Measurements from ENCODE around the gene PRKCB.
"Not testable (repeated sequence)": the region's sequence is repeated elsewhere in the genome, so short reads cannot be mapped to it uniquely, and the experiment has no call there.

The PRKCB gene

DNA sequence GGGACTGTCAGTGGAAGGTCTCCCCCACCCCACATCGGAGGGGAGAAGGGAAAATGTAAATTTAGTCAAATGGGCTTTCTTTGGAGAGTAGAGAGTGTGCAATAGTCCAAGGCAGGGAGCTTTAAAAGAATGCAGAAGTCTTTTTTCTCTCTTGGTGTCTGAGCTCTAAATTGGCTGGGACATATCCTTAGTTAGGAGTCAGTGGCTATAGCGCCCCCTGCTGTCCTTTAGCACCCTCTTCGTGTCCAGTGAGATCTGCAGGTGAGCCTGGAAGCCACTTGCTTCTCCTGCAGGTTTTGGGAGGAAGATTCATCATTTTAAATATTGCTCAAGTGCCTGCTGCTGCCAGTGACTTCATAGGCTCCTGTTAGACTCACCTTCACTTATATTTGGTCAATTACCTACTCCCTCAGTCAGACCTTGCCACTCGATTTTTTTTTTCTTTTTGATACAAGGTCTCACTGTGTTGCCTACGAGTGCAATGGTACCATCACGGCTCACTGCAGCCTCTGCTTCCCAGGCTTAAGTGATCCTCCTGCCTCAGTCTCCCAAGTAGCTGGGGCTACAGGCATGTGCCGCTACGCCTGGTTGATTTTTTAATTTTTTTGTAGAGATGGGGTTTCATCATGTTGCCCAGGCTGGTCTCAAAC is 174.8 kb downstream of the PRKCB start:
- peak; percentile 27 to 47 for DNase-seq

DNA sequence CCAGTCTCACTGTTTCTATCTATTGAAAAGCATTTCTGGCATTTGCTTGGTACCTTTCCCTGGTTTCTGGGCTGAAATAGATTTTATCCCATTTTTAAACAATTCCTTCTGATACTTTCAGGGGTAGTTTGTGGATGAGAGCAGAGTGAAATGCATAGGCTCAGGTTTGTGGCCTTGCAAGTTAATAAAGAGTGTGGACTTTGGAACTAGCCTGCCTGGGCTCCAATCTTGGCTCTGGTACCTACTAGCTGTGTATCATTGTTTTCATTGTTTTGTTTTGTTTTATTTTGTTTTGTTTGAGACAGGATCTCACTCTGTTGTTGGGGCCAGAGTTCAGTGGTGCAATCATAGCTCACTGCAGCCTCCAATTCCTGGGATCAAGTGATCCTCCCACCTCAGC is 175.5 kb downstream of the PRKCB start:
- DNase-seq, result no peak

DNA sequence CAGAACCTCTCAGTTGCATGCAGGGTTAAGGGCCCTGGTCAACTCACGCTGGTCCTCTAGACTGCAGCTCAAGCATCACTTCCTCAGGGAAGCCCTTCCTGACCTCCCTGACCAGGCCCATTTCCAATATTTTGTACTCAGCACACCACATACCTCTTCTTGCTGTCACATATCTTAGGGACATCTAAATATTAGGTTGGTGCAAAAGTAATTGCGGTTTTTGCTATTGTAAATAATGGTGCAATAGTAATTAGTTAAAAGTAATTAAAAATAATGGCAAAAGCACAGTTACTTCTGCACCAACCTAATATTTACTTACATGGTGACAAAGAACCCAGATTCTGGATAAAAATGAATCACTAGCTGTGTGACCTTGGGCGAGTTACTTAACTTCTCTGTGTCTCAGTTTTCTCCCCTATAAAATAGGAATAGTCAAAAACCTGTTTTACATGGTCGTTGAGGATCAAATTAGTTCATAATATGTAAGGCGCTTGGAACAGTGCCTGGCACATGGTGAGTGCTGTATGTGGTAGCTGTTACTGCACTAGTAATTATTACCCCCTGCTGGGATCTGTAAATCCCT is 177.4 kb downstream of the PRKCB start:
- no peak for DNase-seq

DNA sequence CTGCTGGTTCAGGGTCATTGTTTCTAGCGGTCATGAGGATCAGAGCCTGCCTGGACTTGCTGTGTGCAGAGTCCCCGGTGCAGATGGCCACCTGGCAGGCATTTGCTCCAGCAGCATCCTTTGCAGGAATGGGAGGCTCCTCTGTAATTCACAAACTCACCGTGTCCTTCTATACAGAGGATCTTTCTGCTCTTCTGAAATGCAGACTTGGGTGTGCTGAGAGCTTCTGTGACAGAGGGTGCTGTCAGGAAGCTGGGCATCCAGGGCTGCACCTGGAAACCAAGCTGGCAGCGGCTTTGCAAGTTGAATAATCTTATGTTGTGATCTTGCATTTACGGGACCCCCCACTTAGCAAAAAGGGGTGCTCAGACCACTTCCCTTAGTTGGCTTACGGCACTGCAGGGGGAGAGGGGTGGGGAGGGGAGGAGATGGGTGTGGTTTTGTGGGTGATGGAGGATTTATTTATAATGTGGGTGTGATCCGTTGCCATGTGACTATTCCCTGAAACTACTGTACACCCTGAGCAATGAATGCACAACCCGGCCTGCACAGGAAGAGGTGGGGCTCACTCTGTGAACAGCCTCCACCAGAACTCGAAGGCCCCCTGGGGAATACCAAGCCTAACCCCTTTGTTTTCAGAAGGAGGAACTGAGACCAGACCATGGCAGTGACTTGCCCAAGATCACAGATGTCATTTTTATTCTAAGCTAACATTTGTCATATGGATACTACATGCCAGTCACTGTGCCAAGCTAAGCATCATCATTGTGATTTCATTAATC is 178.3 kb downstream of the PRKCB start:
- DNase-seq, result no peak

DNA sequence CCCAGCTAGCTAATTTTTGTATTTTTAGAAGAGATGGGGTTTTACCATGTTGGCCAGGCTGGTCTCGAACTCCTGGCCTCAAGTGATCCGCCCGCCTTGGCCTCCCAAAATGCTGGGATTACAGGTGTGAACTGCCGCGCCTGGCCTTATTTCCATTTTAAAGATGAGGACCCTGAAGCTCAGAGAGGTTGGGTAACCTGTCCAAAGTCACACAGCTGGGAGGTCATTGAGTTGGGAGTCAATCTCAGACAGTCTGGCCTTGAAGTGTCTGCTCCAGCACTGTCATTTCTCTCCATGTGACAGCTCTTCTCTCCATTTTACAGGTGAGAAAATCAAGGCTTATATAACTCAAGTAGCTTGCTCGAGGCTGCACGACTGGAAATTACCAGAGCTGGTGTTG is 179.2 kb downstream of the PRKCB start:
- not testable (repeated sequence) for DNase-seq

DNA sequence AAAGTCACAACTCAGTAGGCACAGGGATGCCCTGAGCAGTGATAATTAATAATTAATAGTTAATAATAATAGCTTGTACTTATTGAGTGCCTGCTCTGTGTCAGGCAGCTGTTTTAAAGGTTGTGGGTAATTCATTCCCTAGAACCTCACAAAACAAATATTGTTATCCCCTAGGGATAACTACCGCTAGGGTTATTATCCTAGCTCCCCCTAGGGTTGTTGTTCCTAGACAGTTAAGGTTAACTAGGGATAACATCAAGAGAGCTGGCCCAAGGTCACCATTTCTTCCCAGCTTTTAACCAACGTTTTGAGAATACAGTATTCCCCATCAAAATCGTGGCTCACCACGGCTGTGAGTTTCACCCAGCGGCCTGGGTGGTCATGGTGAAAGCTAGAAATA is 180.1 kb downstream of the PRKCB start:
- DNase-seq, result no peak

DNA sequence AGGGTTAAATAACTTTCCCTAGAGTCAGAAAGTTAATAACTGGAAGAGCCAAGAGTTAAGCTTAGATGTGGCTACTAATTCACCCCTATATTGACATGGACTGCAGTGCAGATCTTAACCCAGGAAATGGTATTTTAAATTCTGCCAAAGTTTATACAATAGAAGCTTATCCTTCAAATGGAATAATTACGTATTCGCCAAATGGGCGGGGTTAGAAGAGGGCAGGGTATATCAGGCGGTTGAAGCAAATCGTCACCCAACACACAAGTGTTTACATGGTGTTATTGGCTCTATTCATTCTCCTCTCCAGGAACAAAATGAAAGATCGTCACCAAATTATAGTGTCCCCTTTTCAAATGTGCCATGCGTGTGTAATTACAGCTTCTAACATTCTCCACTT is 182.7 kb downstream of the PRKCB start:
- DNase-seq, result no peak

DNA sequence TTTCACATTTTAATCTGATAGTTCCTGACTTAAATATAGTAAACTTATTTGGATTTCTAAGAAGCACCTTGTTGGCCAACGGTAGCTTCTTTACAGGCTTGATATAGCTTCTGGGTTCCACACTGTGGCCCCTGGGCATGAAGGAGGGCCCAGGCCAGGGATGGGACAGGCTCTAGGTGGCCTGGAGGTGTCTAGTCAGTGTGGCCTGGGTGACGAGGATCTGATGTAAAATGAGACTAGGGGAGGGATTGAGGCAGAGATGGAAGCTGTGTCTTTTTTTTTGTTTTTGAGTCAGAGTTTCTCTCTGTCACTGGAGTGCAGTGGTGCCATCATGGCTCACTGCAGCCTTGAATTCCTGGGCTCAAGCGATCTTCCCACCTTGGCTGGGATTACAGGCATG is 187.0 kb downstream of the PRKCB start:
- no peak for DNase-seq

DNA sequence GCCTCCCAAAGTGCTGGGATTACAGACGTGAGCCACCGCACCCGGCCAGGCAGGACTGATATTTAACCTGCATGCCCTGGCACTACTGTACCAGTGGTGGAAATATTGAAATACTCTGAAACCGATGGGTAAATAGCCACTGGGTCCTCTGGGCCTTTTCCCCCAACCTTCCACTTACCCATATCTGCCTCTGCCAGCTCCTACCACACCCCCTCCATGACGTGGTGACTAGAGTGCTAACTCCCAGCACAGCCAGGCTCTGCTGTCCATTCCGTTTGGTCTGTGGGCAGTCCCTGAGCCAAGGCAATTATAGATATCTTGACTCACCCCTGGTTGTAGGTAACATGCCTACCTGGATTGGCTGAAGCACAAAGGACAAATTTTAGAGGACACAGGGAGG is 187.8 kb downstream of the PRKCB start:
- DNase-seq, result no peak

DNA sequence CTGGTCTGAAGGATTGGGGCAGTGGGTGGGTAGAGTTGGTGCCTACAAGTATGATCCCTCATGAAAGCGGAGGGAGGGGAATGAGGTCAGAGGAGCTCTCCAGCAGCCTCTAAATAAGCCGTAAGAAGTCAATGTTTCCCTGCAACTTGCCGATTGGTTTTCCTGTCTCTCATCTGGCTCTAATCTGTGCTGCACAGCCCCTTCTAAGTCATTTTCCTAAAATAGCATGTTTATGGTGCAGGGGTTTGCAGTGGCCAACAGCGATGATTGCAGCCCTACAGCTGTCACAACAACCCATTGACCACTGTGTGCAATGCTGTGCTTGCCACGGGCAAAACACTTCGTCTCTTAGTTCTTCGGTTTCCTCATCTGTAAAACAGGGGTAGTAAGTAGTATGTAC is 189.2 kb downstream of the PRKCB start:
- DNase-seq, result no peak

DNA sequence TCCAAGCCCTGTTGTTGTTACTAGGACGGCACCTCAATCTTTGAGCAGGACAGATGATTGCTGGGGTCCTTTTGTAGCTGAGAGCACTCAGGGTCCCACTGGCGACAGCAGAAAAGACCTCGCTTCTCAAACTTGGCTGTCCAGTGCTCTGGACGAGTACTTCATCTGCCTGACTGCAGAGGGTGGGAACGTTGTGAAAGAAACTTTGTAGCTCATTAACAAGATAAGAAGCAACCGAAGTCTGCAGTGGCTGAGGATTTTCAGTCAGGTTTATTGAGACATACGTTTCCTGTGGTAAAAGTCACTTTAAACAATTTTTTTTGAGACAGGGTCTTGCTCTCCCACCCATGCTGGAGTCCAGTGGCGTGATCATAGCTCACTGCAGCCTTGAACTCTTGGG is 191.7 kb downstream of the PRKCB start:
- DNase-seq, result no peak

DNA sequence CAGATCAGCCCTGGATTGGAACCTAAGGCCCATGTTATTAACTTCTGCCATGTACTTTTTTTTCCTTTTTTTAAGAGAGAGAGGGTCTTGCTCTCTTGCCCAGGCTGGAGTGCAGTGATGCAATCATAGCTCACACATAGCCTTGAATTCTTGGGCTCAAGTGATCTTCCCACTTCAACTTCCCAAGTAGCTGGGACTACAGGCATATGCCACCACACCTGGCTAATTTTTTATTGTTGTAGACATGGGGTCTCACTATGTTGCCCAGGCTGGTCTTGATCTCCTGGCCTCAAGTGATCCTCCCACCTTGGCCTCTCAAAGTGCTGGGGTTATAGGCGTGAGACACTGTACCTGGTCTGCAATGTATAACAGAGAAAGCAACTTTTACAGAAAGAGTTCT is 194.1 kb downstream of the PRKCB start:
- DNase-seq, result not testable (repeated sequence)

DNA sequence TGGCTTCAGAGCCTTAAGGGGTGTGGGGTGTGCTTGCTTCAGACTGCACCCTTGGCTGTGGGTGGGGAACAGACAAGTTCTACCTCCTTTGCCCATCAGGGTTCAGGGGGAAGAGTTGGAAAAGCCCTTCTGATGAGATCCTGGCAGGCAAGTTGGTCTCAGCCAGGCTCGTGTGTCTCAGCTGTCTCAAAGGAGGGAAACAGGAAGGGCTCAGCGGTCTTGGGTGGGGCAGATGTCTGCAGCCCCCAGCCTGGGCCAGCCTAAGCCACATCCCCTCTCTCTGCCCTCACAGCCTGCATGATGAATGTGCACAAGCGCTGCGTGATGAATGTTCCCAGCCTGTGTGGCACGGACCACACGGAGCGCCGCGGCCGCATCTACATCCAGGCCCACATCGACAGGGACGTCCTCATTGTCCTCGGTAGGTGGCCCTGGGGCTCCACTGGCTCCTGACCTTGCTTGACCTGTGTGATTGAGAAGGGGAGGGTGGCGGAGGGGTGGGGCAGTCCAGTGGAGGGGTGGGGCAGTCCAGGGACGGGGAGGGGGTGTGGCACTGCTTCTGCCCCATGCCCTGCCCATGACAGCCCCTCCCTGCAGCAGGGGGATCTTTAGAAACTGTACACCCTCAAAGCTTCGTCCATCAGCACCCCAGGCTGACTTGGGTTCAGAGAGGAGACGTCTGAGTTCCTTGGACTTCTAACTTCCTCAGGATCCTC is 199.5 kb downstream of the PRKCB start:
- DNase-seq, result no peak

DNA sequence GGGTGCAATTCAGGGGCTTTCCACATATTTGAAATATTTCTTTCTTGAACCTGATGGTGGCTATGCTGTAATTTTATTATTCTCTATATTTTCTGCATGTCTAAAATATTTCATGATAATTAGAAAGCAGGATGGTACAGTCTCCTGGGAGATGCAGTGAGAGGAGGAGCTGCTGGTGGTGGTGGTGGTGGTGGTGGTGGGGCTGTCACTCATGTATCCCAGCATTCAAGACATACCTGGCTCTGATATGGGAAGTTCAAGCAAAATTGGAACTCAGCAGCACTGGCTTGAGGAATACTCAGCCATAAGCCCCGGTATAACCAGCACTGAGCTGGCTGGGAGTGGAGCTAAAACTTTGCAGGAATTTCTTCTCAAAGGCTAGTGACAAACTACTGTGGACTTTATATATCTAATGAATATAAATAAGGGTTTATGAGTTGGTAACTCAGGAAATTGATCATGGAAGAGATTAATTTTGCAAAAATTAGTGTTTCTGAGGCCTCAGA is 200.3 kb downstream of the PRKCB start:
- DNase-seq, result no peak

DNA sequence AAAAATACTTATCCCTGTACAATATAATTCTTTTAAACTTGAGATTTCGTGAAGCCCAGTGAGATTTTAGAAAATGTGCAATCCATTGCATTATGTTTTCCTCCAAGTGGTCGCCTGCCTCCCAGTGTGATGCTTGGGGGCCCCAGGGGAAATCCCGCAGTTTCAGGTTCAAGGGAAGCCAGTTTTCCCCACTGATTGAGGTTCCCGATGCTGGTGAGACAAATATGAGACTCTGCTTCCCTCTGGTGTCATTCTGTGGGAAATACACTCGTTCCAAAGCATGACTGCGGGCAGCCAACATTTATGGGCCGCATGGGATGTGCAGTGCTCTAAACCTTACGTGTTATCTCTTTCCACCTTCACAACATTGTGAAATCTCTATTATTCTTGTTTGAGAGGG is 200.8 kb downstream of the PRKCB start:
- DNase-seq, result peak in 1 of 2 experiments; percentile 19

DNA sequence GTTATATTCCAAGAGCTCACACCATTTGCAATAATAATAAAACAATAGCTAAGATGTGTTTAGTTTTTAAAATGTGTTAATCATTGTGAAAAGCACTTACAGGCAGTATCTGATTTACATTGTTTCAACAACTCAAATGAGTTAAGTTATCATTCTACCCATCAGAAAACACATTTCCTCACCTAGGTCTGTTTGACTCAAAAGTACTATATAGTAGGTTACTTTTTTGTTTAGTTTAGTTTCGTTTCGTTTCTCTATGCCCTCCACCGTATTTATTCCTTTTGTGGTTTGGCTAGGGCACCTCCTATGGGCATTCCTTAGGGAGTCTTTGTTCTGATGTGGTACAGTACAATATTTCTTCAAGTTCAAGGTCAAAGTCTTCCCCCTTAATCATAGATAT is 201.6 kb downstream of the PRKCB start:
- no peak for DNase-seq

DNA sequence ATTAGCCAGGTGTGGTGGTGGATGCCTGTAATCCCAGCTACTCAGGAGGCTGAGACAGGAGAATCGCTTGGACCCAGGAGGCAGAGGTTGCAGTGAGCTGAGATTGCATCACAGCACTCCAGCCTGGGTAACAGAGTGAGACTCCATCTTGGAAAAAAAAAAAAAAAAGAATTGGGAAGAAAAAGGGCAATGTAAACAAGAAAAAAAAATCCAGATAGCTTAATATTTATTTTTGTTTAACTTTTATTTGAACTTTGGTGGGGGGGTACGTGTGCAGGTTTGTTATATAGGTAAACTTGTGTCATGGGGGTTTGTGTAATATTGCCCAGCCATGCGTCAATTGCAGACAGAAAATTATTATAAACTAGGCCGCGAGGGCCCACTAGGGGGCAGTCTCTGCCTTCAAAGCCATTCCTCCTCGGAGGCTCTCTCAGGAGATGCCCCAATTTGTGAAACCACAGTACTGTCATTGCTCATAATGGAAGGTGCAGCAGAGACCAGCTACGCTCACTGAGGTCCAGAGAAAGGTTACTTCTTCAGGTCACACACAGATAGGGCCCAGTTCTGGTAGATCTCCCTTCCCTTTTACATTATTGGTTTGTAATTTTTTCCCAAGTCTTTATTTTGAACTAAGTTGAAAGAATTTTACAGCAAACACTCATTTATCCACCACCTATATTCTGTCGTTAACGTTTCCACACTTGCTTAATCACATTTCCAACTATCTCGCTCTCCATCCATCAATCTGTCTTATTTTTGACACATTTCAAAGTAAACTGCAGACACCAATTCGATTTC is 206.2 kb downstream of the PRKCB start:
- peak in 1 of 2 experiments; percentile 15 for DNase-seq

DNA sequence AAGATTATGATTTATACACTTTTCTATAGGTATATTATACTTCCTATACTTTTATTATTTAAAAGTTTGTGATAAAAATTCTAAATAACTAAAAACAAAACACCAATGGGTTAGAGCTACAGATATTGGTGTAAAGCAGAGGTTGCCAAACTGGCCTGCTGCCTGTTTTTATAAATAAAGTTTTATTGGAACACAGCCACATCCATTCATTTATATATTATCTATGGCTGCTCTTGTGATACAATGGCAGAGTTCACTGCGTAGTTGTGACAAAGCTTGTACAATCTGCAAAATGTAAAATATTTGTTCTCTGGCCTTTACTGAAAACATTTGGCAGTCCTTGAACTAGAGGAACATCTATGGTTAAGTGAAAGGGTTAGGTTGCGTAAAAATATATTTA is 208.7 kb downstream of the PRKCB start:
- DNase-seq, result no peak

DNA sequence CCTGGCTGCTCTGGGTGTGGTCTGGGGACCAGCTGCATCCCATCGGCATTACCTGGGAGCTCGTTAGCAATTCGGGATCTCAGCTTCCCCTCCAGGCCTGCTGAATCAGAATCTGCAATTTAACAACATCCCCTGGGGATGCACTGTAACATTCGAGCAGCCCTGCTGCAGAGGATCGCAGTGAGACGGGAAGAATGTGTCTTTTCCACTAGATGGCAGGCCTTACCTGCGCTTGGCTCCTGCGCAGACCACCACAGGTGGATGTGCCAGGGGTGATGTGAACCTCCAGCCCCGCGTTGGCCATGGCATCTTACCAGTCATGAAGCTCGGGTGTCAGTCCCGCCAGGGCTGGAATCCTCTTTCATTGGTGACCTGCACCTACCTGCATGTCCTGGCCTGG is 209.9 kb downstream of the PRKCB start:
- DNase-seq, result no peak

DNA sequence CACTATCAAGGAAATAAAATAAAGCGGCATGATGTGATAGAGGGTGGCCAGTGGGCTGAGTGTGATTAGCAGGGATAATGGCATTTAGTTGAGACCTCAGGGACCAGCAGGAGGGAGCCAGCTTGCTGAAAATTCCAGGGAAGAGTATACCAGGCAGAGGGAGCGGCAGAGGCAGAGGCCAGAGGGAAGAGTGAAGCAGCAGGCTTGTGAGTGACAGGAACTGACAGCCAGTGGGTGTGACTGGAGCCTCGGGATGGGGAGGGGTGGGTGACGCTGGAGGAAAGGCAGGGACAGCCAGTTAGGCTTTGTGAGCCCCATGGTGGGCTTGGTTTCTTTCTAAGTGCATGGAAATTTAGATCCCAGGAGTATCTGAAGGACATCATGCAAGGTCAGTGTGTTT is 210.7 kb downstream of the PRKCB start:
- DNase-seq, result no peak

DNA sequence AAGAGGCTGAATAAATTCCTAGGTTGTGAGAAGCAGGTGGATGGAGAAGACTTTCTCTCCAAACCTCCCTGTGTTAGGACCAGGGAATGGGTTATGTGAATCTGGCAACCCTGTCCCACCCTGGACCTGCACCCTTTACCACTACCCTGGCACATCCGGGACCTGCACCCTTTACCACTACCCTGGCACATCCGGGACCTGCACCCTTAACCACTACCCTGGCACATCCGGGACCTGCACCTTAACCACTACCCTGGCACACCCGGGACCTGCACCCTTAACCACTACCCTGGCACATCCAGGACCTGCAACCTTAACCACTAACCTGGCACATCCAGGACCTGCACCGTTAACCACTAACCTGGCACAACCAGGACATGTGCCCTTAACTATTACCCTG is 213.3 kb downstream of the PRKCB start:
- DNase-seq, result no peak

DNA sequence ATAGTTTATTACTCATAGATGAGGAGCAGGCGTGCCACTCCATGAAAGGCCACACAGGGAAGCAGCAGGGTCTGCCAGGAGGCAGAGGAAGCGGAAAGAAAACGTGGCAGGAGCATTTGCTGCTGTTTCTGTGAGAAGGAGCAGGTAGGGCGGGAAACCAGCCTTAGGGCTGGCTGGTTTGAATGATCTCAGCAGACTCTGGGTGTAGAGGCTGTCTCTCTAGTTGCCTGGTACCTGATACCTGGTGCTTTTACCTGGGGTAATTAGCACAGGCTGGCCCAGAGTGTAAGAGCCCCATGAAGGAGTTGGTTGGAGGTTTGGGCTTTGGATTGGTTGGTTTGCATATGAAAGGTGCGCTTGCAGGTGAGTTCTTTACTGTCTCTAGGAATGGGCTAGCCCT is 215.3 kb downstream of the PRKCB start:
- DNase-seq, result no peak
